ENCODE results near the gene ATL2. TPM values are rescaled to one million over a fixed set of nuclear protein-coding genes. Genes with fewer than 3 reads are reported as not detected.
A peak's percentile ranks its signal among the peaks of the same experiment; 100 is the strongest.

ATL2 gene
- total RNA-seq, 1 donor from 2014 or later, result 139 TPM

GRCh38 chr2:38315707-38316333, 61.3 kb downstream of the ATL2 start:
- Histone ChIP-seq H3K36me3 (ENCODE audit: control insufficient read depth, insufficient read depth, low read length) (peaks cover 10% of the 10 kb centered on the region), H3K4me3 (ENCODE audit: low read depth, low read length) (no peak overlapping the region), H3K27me3 (ENCODE audit: control insufficient read depth, insufficient read depth, low read length) (no peaks in the 10 kb centered on the region)
- DNase-seq (ENCODE audit: low read depth) (peak; percentile 62), FAIRE-seq (no peak)
- TF ChIP-seq, protein P1, sequence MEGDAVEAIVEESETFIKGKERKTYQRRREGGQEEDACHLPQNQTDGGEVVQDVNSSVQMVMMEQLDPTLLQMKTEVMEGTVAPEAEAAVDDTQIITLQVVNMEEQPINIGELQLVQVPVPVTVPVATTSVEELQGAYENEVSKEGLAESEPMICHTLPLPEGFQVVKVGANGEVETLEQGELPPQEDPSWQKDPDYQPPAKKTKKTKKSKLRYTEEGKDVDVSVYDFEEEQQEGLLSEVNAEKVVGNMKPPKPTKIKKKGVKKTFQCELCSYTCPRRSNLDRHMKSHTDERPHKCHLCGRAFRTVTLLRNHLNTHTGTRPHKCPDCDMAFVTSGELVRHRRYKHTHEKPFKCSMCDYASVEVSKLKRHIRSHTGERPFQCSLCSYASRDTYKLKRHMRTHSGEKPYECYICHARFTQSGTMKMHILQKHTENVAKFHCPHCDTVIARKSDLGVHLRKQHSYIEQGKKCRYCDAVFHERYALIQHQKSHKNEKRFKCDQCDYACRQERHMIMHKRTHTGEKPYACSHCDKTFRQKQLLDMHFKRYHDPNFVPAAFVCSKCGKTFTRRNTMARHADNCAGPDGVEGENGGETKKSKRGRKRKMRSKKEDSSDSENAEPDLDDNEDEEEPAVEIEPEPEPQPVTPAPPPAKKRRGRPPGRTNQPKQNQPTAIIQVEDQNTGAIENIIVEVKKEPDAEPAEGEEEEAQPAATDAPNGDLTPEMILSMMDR (IDR thresholded peaks at IDR 0.05; ENCODE audit: insufficient read depth, low read length, severe bottlenecking), result peak; percentile 48

- FAIRE-seq (no peak), DNase-seq (ENCODE audit: low read depth) (no peak)
- Histone ChIP-seq H3K36me3 (ENCODE audit: control insufficient read depth, insufficient read depth, low read length) (peaks cover 11% of the 10 kb centered on the region), H3K4me3 (ENCODE audit: low read depth, low read length) (no peak overlapping the region), H3K27me3 (ENCODE audit: control insufficient read depth, insufficient read depth, low read length) (no peaks in the 10 kb centered on the region)
- TF ChIP-seq, protein P1 (IDR thresholded peaks at IDR 0.05; ENCODE audit: insufficient read depth, low read length, severe bottlenecking), result no peak
Observed at GRCh38 chr2:38308821-38309220, 68.3 kb downstream of the ATL2 start.

GRCh38 chr2:38301969-38302702, 74.9 kb downstream of the ATL2 start:
- peak; percentile 42 for DNase-seq (ENCODE audit: low read depth)
- TF ChIP-seq, protein P1 (IDR thresholded peaks at IDR 0.05; ENCODE audit: insufficient read depth, low read length, severe bottlenecking), result no peak
- peaks cover 4% of the 10 kb centered on the region for H3K36me3 ChIP-seq (ENCODE audit: control insufficient read depth, insufficient read depth, low read length)
- FAIRE-seq, result no peak
- H3K4me3 ChIP-seq (ENCODE audit: low read depth, low read length), result no peak overlapping the region
- no peaks in the 10 kb centered on the region for H3K27me3 ChIP-seq (ENCODE audit: control insufficient read depth, insufficient read depth, low read length)

GRCh38 chr2:38301340-38301968, 75.6 kb downstream of the ATL2 start:
- TF ChIP-seq, protein P1 (IDR thresholded peaks at IDR 0.05; ENCODE audit: insufficient read depth, low read length, severe bottlenecking), result no peak
- Histone ChIP-seq H3K36me3 (ENCODE audit: control insufficient read depth, insufficient read depth, low read length) (peaks cover 5% of the 10 kb centered on the region), H3K27me3 (ENCODE audit: control insufficient read depth, insufficient read depth, low read length) (no peaks in the 10 kb centered on the region), H3K4me3 (ENCODE audit: low read depth, low read length) (no peak overlapping the region)
- DNase-seq (ENCODE audit: low read depth) (no peak), FAIRE-seq (no peak)

GRCh38 chr2:38298539-38298938, 78.5 kb downstream of the ATL2 start:
- Histone ChIP-seq H3K27me3 (ENCODE audit: control insufficient read depth, insufficient read depth, low read length) (no peaks in the 10 kb centered on the region), H3K4me3 (ENCODE audit: low read depth, low read length) (no peak overlapping the region), H3K36me3 (ENCODE audit: control insufficient read depth, insufficient read depth, low read length) (peaks cover 6% of the 10 kb centered on the region)
- TF ChIP-seq, protein P1 (IDR thresholded peaks at IDR 0.05; ENCODE audit: insufficient read depth, low read length, severe bottlenecking), result no peak
- no peak for DNase-seq (ENCODE audit: low read depth)
- FAIRE-seq, result no peak
